Fibroblast of skin of abdomen (primary cell): ENCODE measurements around the gene ABCF3.

Experiments
- DNase-seq: peaks from one replicate; pipeline ENCODE4 v3.0.0-alpha.2; 2013

The ABCF3 gene

DNA sequence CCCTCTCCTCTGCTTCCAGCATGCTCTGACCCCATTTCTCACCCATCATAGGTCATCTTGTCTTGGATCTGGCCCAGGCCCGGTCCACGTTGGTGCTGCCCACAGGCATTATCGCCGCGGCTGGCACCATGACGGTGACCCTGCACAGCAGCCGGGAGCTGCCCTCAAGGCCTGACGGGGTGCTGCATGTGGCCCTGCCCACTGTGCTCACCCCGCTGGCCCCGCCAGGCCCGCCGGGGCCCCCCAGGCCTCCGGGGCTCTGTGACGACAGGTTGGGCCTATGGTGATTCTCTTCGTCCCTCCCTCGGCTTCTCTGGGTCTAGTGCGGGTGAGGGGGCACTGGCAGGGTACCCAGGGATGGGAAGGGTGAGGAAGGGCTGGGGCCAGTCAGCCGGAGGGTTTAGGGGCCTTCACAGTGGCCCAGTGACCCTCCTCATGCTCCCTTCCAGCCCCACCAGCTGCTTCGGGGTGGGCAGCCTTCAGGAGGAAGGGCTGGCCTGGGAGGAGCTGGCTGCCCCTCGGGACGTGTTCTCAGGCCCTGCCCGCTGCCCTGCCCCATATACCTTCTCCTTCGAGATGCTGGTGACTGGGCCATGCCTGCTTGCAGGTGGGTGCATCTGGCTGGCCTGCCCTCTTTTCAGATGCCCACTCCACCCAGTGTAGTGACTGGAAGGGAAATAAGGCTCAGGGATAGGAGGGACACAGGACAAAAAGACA is 47.3 kb downstream of the ABCF3 start:
- DNase-seq = no peak

DNA sequence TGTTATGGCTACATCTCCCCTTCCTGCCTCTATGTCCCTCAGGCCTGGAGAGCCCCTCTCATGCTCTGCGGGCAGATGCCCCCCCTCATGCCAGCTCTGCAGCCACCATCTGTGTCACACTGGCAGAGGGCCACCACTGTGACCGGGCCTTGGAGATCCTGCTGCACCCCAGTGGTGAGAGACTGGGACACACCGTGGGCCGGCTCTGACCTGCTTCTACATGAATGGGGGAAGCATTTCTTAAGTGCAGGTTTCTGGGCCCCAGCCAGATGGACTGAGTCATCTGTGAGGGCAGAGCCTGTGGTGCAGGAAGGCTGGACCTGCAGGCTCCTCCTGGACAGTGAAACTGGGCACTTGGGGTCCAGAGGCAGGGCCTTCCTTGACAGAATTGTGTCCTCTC is 48.2 kb downstream of the ABCF3 start:
- peak; percentile 44 for DNase-seq

GRCh38 chr3:184234671-184235380 is 48.8 kb downstream of the ABCF3 start:
- no peak for DNase-seq

DNA sequence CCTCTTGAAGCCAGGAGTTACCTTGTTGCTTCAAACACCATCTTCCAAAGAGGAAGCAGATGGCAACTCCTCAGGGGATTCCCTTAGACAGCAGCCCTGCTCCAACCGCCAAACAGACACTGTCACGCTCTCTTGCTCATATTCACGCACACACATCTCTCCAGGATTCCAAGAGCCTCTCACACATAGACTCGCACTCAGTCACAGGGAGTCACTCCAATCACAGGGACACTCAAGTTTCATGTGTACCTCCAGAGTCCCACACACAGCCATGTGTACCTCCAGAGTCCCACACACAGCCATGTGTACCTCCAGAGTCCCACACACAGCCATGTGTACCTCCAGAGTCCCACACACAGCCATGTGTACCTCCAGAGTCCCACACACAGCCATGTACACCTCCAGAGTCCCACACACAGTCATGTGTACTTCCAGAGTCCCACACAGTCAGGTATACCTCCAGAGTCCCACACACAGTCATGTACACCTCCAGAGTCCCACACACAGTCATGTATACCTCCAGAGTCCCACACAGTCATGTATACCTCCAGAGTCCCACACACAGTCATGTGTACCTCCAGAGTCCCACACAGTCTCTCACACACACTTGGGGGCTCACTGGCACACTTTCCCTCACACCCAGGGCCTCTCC is 49.5 kb downstream of the ABCF3 start:
- no peak for DNase-seq

- DNase-seq = no peak
Measured at GRCh38 chr3:184236033-184236410, 50.0 kb downstream of the ABCF3 start.

- no peak for DNase-seq
Measured at GRCh38 chr3:184236636-184237035, 50.6 kb downstream of the ABCF3 start.

DNA sequence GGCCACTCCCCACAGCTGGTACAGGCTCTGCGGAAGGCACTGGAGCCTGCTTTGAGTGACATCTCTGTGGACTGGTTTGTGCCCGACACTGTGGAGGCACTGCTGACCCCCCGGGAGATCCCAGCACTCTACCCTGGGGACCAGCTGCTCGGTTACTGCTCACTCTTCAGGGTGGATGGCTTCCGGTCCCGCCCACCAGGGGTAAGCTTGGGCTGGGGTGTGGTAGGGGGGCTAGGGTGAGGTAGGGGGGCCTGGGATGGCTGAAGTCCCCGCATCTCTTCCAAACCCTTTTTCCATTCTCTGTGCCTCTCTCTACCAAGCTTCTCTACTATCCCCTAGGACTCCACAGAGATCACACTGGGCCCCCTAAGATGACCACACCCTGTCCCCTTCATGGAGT is 51.2 kb downstream of the ABCF3 start:
- no peak for DNase-seq

GRCh38 chr3:184237807-184238206 is 51.8 kb downstream of the ABCF3 start:
- DNase-seq = no peak

DNA sequence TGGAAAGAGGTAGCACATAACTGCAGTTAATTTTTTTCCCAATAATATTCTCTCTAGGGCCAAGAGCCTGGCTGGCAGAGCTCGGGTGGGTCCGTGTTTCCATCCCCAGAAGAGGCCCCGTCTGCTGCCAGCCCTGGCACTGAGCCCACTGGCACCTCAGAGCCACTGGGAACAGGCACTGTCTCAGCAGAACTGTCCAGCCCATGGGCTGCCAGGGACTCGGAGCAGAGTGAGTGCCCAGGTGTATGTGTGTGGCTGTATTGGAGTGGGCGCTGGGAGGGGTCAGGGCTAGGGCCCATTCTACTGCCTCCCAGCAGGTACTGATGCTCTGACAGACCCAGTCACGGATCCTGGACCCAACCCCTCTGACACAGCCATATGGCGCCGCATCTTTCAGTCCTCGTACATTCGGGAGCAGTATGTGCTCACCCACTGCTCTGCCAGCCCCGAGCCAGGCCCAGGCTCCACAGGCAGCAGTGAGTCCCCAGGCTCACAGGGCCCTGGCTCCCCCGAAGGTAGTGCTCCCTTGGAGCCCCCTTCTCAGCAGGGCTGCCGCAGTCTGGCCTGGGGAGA is 52.3 kb downstream of the ABCF3 start:
- no peak for DNase-seq

- no peak for DNase-seq
Measured at GRCh38 chr3:184239221-184239620, 53.2 kb downstream of the ABCF3 start.

GRCh38 chr3:184239708-184240107 is 53.7 kb downstream of the ABCF3 start:
- DNase-seq = no peak

DNA sequence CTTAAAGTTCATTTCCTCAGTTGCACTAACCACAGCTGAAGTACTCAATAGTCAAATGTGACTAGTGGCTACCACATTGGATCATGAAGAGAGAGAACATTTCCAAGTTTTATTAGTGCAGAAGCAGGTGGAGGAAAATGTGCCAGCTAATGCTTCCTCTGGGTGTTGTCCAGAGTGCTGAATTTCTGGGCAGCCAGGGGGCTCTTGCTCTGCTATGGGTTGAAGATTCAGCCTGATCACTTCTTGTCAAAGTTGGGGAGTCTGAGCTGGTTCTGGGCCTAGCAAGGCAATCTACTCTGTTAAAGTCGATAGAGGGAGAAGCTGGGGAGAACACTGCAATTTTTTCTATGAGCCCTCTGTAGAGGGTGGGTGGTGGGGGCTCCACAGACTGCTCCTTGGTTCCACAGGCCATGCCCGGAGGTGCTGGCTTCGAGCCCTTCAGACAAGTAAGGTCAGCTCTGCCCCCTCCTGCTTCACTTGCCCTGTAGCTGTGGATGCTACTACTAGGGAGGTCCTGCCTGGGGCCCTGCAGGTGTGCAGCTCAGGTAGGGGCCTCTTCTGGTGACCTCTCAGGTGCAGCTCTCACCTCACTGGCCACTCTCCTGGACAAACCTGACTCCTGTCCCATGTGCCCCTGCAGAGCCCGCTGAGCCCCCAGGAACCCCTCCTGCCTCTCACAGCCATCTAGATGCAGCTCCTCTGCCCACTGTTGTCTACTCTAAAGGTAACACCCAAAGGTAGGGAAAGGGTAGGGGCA is 54.6 kb downstream of the ABCF3 start:
- DNase-seq = peak; percentile 29

DNA sequence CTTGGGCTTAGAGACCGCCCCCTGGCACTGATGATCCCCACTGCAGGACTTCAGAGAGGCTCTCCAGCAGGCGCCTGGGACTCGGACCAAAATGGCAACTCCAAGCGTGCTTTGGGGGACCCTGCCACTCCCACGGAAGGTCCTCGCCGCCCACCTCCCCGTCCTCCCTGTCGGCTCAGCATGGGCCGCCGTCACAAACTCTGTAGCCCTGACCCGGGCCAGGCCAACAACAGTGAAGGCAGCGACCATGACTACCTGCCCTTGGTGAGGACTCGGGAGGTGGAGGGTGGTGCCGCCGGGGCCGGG is 55.1 kb downstream of the ABCF3 start:
- no peak for DNase-seq

- DNase-seq = no peak
Measured at GRCh38 chr3:184241447-184242296, 55.7 kb downstream of the ABCF3 start.

DNA sequence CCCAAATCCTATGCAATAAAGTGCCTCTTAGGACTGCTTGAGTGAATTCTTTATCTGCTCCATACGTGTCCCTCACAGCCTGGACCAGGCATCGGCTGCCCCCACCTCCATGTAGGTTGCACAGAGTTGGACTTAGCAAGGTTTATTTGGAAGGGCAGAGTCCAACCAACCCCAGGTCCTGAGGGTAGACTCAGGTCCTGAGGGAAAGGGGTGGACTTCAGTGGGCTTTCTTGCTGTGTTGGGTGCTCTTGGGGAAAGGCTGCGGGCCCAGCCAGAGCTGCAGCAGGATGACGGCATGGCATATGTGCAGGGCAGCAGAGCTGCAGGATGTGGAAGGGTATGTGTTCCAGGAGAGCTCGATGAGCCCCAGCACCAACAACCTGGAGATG is 56.3 kb downstream of the ABCF3 start:
- no peak for DNase-seq
